Astrocyte of the cerebellum (primary cell): ENCODE measurements around the gene BAHCC1.

Experiments used
- DNase-seq: peaks from one replicate; pipeline ENCODE4 v3.0.0-alpha.2; 2011; ENCODE audit warnings: low read depth
- H3K4me3 ChIP-seq: 2 replicates; pipeline ENCODE4 v1.5.1; 2011; ENCODE audit warnings: mild to moderate bottlenecking, low read depth, low read length, moderate library complexity
- in situ Hi-C: cut with HindIII; loops from 2 replicates; pipeline ENCODE4 v1.10.0; 2017; ENCODE audit warnings: low sequenced_read_pairs
- TF ChIP-seq, protein P1 (sequence below): IDR thresholded peaks from 2 replicates; pipeline ENCODE4 v1.5.1; 2012; ENCODE audit warnings: low read length, low read depth, moderate library complexity, mild to moderate bottlenecking; ENCODE audit errors: missing control alignments

The BAHCC1 gene

DNA sequence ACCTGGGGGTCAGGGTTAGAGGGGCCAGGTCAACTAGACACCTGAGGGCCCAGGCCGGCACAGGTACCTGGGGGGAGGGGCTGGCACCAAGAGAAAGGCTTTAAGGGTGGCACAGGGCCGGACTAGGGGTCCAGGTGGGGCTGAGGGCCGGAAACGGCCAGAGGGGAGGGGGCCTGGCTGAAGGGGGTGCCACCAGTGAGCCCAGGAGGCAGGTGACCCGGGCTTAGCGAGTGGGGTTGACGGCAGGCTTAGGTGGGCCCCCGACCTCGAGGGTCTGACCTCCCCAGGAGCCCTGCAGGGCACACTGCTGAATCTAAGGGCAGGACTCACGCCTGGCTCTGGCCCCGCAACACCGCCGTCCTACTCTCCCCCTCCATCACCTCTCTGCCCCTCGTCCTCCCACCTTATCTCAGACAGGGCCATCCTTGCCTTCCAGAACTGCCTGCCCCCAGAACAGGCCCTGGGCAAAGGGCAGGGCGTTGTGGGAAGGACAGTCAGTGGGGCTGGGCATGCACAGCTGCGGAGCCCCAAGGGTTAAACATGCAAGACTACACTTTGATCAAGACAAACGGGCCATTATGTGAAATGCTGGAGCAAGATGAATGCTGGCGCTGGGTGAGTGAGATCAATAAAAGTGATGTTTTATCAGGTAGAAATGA is 73.0 kb downstream of the BAHCC1 start:
- TF ChIP-seq, protein P1, sequence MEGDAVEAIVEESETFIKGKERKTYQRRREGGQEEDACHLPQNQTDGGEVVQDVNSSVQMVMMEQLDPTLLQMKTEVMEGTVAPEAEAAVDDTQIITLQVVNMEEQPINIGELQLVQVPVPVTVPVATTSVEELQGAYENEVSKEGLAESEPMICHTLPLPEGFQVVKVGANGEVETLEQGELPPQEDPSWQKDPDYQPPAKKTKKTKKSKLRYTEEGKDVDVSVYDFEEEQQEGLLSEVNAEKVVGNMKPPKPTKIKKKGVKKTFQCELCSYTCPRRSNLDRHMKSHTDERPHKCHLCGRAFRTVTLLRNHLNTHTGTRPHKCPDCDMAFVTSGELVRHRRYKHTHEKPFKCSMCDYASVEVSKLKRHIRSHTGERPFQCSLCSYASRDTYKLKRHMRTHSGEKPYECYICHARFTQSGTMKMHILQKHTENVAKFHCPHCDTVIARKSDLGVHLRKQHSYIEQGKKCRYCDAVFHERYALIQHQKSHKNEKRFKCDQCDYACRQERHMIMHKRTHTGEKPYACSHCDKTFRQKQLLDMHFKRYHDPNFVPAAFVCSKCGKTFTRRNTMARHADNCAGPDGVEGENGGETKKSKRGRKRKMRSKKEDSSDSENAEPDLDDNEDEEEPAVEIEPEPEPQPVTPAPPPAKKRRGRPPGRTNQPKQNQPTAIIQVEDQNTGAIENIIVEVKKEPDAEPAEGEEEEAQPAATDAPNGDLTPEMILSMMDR = no peak
- DNase-seq = no peak
- no peak overlapping the region for H3K4me3 ChIP-seq
- in situ Hi-C loops = no loop called here

DNA sequence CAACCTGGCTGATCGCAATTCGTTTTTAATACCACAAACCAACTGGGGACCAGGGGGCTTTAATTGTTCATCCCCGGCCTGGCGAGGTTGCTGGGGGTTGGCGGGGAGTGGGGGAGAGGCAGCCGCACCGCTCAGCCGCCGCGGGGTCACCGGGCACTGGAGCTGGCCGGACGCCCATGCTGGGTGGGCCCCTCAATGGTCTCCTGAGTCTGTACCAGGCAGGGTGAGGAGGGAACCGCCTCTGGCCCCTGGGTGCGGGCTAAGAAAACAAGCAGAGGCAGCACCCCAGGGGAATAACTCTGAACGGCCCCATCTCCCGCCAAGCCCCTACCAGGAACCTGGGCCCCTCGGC is 73.5 kb downstream of the BAHCC1 start:
- in situ Hi-C loops = no loop called here
- DNase-seq = no peak
- TF ChIP-seq, protein P1 = no peak
- no peak overlapping the region for H3K4me3 ChIP-seq

DNA sequence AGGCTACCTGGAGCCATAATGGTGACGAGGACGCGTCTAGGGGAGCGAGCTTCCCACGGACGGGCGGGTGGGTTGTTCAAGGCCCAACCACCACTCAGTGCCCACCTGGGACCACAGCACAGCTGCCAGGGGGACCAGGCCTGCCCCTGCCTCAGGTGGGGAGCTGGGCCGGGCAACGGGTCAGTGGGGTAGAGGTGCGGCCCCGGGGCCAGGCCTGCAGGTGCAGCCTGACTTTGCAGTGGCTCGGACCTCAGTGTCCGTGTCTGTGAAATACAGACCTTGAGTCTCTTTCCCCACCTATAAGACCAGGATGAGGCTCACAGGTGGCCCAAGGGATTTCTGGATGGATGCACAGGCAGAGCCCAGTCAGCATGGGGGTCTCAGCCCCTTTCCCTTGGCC is 74.0 kb downstream of the BAHCC1 start:
- TF ChIP-seq, protein P1 = no peak
- DNase-seq = no peak
- H3K4me3 ChIP-seq = no peak overlapping the region
- in situ Hi-C loops = no loop called here

DNA sequence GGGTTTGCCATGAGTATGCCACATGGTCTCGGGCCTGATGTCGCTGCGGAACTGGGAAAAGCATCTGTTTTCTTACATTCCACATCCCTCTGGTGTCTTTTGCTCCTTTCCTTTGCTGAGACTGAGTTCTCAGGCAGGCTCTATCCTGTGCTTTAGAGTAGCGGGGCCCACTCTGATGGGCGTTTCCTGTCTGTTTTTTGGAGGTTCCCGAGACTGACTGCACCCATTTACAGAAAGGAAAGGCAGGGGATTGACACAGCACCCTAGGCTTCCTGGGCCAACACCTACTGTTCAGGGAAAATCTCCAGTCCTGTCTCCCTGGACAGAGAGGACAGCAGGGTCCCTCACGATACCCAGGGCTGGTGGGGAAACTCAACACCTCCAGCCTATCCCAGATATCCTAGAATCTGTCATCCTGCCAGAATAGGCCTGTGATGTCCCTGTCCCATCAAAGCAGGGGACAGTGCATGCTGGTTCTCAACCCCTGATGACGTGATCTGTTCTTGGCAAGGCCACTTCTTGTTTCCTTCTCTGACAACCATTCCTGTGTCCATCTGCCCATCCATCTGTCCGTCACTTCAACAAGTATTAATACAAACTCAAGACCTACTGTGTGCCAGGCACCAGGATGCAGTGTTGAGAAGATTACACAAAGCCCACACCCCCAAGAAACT is 75.2 kb downstream of the BAHCC1 start:
- TF ChIP-seq, protein P1 = no peak

DNA sequence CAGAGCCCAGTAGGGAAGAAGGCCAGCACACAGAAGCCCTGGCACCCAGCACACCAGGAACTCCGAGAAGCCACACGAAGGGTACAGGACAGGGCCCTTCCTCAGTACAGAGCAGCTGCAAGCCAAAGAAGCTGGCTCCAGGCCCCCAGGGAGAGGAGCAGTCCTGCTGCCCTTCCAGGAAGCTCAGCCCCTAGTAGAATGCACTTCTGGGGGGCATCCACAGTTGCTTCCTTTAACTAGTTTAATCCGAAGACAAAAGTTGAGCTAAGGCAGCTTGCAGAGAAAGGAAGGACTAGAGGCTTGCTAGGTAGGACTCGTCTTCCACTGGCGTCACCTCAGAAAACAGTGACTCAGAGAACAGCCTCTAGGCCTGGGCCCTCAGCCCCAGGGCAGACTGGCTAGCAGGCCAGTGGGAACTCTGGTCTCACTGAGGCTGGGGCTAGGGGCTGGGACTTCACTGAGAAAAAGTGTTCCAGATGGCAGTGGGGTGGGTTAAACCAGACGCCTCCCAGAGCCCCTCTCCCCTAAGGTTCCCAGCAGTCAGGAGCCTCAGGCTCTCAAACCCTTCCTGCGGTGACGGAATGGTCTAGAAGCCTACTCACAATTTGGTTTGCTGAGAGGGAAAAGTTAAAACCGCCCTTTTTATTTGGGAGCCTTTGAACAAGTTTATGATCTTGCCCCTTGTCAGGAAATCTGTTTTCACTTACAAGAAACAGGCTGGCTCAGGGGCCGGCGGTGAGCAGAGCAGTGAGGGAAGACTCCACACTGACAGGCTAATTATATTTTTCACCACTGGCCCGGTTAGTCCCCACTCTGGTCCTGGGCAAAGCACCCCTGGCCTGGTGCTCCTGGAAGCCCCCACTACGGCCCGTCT is 75.9 kb downstream of the BAHCC1 start:
- no peak overlapping the region for H3K4me3 ChIP-seq
- TF ChIP-seq, protein P1 = no peak
- in situ Hi-C loops = no loop called here
- DNase-seq = no peak

More for the DNA sequence above, 75.2 kb downstream of the BAHCC1 start:
- no peak overlapping the region for H3K4me3 ChIP-seq
- no peak for DNase-seq
- in situ Hi-C loops = no loop called here

DNA sequence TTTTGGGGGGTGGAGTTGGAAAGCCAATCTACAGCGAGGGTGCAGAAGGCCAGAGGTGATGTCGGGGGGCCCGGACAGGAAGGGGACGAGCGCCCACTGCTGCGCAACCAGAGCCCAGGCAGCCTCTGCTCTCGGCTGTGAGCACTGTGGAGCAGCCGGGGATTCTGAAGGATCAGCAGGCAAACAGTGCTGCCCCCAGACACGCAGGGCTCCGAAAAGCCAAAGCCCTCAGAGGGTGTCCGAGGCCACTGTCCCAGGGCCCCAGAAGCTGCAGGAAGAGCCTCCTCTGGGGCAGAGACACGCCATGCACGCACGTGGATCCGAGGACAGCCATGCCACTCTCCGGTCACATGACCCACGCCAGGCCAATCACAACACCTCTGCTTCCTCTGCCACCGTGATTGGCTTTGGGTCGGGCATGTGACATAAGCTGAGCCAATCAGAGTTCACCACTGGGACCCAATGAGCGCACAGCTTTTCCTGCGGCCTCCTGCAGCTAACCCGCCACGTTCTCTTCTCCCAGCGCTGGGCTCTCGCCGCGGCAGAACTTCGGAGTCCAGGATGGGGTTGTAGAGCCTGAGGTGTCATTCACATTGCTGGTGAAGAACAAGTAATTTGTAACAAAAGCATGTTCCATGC is 76.7 kb downstream of the BAHCC1 start:
- TF ChIP-seq, protein P1 = no peak
- in situ Hi-C loops = no loop called here
- peak; percentile 4 for DNase-seq
- no peak overlapping the region for H3K4me3 ChIP-seq
